DND-41 (cell line): ENCODE data around the gene ZNF174.

Experiments
- EZH2 ChIP-seq: IDR thresholded peaks from 3 replicates; pipeline ENCODE4 v1.6.1; 2012; ENCODE audit warnings: borderline replicate concordance, low read depth, mild to moderate bottlenecking, moderate library complexity, low read length, inconsistent platforms; ENCODE audit not compliant: severe bottlenecking
- TF ChIP-seq, protein P1 (sequence below): IDR thresholded peaks from 2 replicates; pipeline ENCODE4 v1.5.1; 2012; ENCODE audit warnings: borderline replicate concordance, low read length, moderate library complexity, mild to moderate bottlenecking; ENCODE audit not compliant: poor library complexity, severe bottlenecking; ENCODE audit errors: extremely low read depth

DNA sequence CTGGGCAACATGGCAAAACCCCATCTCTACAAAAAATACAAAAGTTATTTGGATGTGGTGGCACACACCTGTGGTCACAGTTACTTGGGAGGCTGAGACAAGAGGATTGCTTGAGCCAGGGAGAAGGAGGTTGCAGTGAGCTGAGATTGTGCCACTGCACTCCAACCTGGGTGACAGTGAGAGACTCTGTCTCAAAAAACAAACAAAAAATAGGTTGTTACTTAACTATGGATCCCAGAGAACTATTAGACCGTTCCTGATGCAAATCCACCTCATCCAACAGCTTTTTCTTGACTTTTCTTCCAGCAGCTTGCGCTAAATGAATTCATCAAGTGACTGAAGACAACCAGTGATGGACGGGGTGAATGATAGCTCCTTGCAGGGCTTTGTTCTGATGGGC is 45.4 kb upstream of the ZNF174 start, which contains the start of gene OR2C1:
- TF ChIP-seq, protein P1, sequence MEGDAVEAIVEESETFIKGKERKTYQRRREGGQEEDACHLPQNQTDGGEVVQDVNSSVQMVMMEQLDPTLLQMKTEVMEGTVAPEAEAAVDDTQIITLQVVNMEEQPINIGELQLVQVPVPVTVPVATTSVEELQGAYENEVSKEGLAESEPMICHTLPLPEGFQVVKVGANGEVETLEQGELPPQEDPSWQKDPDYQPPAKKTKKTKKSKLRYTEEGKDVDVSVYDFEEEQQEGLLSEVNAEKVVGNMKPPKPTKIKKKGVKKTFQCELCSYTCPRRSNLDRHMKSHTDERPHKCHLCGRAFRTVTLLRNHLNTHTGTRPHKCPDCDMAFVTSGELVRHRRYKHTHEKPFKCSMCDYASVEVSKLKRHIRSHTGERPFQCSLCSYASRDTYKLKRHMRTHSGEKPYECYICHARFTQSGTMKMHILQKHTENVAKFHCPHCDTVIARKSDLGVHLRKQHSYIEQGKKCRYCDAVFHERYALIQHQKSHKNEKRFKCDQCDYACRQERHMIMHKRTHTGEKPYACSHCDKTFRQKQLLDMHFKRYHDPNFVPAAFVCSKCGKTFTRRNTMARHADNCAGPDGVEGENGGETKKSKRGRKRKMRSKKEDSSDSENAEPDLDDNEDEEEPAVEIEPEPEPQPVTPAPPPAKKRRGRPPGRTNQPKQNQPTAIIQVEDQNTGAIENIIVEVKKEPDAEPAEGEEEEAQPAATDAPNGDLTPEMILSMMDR, result no peak
- TF ChIP-seq EZH2, result no peak
